SK-N-SH (cell line): Measurements from ENCODE around the gene PSG3.
"Not testable (repeated sequence)": the region's sequence is repeated elsewhere in the genome, so short reads cannot be mapped to it uniquely, and the experiment has no call there.

ENCODE experiments used
- CTCF ChIP-seq: fragments of 200-600 bp; sonication (generic); IDR thresholded peaks from 2 replicates; pipeline ENCODE4 v1.6.1; 2017; ENCODE audit warnings: antibody characterized with exemption, mild to moderate bottlenecking, moderate library complexity
- ELF1 ChIP-seq: IDR thresholded peaks from 2 replicates; pipeline ENCODE4 v1.4.0; 2012
- EZH2phosphoT487 ChIP-seq: fragments of 200-600 bp; sonication (generic); IDR thresholded peaks from 2 replicates; pipeline ENCODE4 v1.6.1; 2017; ENCODE audit warnings: low read depth, mixed run types, mild to moderate bottlenecking, antibody characterized with exemption, moderate library complexity, borderline replicate concordance
- GATA2 ChIP-seq: sonication (generic); formaldehyde crosslinking; IDR thresholded peaks from 2 replicates; pipeline ENCODE4 v1.5.0; 2020; ENCODE audit warnings: mild to moderate bottlenecking, missing genetic modification reagents
- MEF2A ChIP-seq: IDR thresholded peaks from 2 replicates; pipeline ENCODE4 v1.4.0; 2012; ENCODE audit warnings: low read depth, borderline replicate concordance
- RAD21 ChIP-seq: IDR thresholded peaks from 2 replicates; pipeline ENCODE4 v1.6.1; 2012; ENCODE audit warnings: mild to moderate bottlenecking, low read length
- REST ChIP-seq: IDR thresholded peaks from 2 replicates; pipeline ENCODE4 v1.6.1; 2012; ENCODE audit warnings: mild to moderate bottlenecking, low read depth, low read length, moderate library complexity
- SMC3 ChIP-seq: IDR thresholded peaks from 2 replicates; pipeline ENCODE4 v1.6.1; 2012; ENCODE audit warnings: low read depth, low read length, improper control_type of control experiment

GRCh38 chr19:42674549-42674948 lies 65.7 kb downstream of the PSG3 start:
- not testable (repeated sequence) for TF ChIP-seq EZH2phosphoT487; GATA2 (CRISPR knock-in tag); CTCF; REST; RAD21; ELF1; SMC3; MEF2A
